HG03025 (cell line): ENCODE data around the gene CES5A.
"Not testable (repeated sequence)": the region's sequence is repeated elsewhere in the genome, so short reads cannot be mapped to it uniquely, and the experiment has no call there.

Experiments
- ATAC-seq: cut with Tn5 transposase; IDR thresholded peaks from one replicate; pipeline ENCODE4 v1.9.1; 2021; ENCODE audit warnings: mild to moderate bottlenecking, moderate library complexity; ENCODE audit not compliant: unreplicated experiment, low FRiP score

The CES5A gene

GRCh38 chr16:55803681-55804080 lies 71.5 kb downstream of the CES5A start:
- not testable (repeated sequence) for ATAC-seq
